DOHH2 (cell line): Measurements from ENCODE around the gene ILK.

Experiments
- H3F3A ChIP-seq: fragments of 200-600 bp; sonication (generic), shearing (Covaris generic); 2 replicates; pipeline ENCODE4 v1.6.0; 2016; ENCODE audit warnings: antibody characterized with exemption, mild to moderate bottlenecking; ENCODE audit not compliant: control insufficient read depth, insufficient read depth
- H3K27ac ChIP-seq: fragments of 200-600 bp; sonication (generic); 2 replicates; pipeline ENCODE4 v1.5.1; 2014; ENCODE audit warnings: low read depth, mild to moderate bottlenecking, low read length, moderate library complexity
- H3K27me3 ChIP-seq: fragments of 200-600 bp; sonication (generic); 2 replicates; pipeline ENCODE4 v1.6.1; 2014; ENCODE audit warnings: mild to moderate bottlenecking, low read length, mixed read lengths; ENCODE audit not compliant: control insufficient read depth
- H3K36me3 ChIP-seq: fragments of 200-600 bp; sonication (generic); 2 replicates; pipeline ENCODE4 v1.6.1; 2014; ENCODE audit warnings: mild to moderate bottlenecking, low read length, moderate library complexity, mixed read lengths; ENCODE audit not compliant: control insufficient read depth
- H3K4me1 ChIP-seq: fragments of 200-600 bp; sonication (generic); 2 replicates; pipeline ENCODE4 v1.6.1; 2014; ENCODE audit warnings: mild to moderate bottlenecking, low read length, mixed read lengths; ENCODE audit not compliant: control insufficient read depth
- H3K4me2 ChIP-seq: fragments of 200-600 bp; sonication (generic); 2 replicates; pipeline ENCODE4 v1.6.0; 2014; ENCODE audit warnings: mild to moderate bottlenecking, low read length, moderate library complexity
- H3K4me3 ChIP-seq: fragments of 200-600 bp; sonication (generic); 2 replicates; pipeline ENCODE4 v1.5.1; 2014; ENCODE audit warnings: mild to moderate bottlenecking, low read length, mixed read lengths
- H3K79me2 ChIP-seq: fragments of 200-600 bp; sonication (generic); 2 replicates; pipeline ENCODE4 v1.6.1; 2014; ENCODE audit warnings: mild to moderate bottlenecking, low read length, mixed read lengths; ENCODE audit not compliant: control insufficient read depth
- H3K9me2 ChIP-seq: fragments of 200-600 bp; sonication (generic); replicated peaks from 2 replicates; pipeline ENCODE4 v1.6.1; 2014; ENCODE audit warnings: mild to moderate bottlenecking, low read length, mixed read lengths; ENCODE audit not compliant: control insufficient read depth
- H3K9me3 ChIP-seq: fragments of 200-600 bp; sonication (generic); 2 replicates; pipeline ENCODE4 v1.6.1; 2014; ENCODE audit warnings: antibody characterized with exemption, low read length, mixed read lengths; ENCODE audit not compliant: control insufficient read depth, insufficient read depth
- H4K20me1 ChIP-seq: fragments of 200-600 bp; sonication (generic); 2 replicates; pipeline ENCODE4 v1.6.0; 2014; ENCODE audit warnings: low read depth, mild to moderate bottlenecking, antibody characterized with exemption, low read length, moderate library complexity; ENCODE audit not compliant: control insufficient read depth, insufficient read depth
- CTCF ChIP-seq: fragments of 200-600 bp; sonication (generic); IDR thresholded peaks from one replicate; pipeline ENCODE4 v1.5.1; 2014; ENCODE audit warnings: antibody characterized with exemption, mild to moderate bottlenecking, low read depth, low read length; ENCODE audit not compliant: poor library complexity, severe bottlenecking
- EZH2phosphoT487 ChIP-seq: fragments of 200-600 bp; sonication (generic); IDR thresholded peaks from 2 replicates; pipeline ENCODE4 v1.6.1; 2017; ENCODE audit warnings: borderline replicate concordance, mild to moderate bottlenecking, antibody characterized with exemption, low read length, moderate library complexity, mixed read lengths

The ILK gene

GRCh38 chr11:6607190-6607795, 3.7 kb downstream of the ILK start:
- H3K27me3 ChIP-seq: no peaks in the 10 kb centered on the region
- no peaks in the 10 kb centered on the region for H3K9me2 ChIP-seq
- no peaks in the 10 kb centered on the region for H3K9me3 ChIP-seq
- H3K4me3 ChIP-seq: peak overlapping the region; percentile 34
- peaks cover 50% of the 10 kb centered on the region for H3K4me1 ChIP-seq
- H3F3A ChIP-seq: peaks cover 12% of the 10 kb centered on the region; the same call in 1 of the 2 replicates
- peak overlapping the region; percentile 51 for H3K4me2 ChIP-seq
- TF ChIP-seq CTCF (no peak), EZH2phosphoT487 (no peak)
- no peaks in the 10 kb centered on the region for H4K20me1 ChIP-seq
- H3K36me3 ChIP-seq: peaks cover 70% of the 10 kb centered on the region
- H3K27ac ChIP-seq: peak overlapping the region; percentile 44
- peaks cover 67% of the 10 kb centered on the region for H3K79me2 ChIP-seq

- Histone ChIP-seq H3K9me3 (no peaks in the 10 kb centered on the region), H3K36me3 (peaks cover 63% of the 10 kb centered on the region), H3K4me3 (no peak overlapping the region), H3K4me2 (no peak overlapping the region), H3K9me2 (no peaks in the 10 kb centered on the region), H3K27me3 (no peaks in the 10 kb centered on the region), H3K4me1 (peaks cover 56% of the 10 kb centered on the region), H3K27ac (no peak overlapping the region), H3F3A (peaks cover 15% of the 10 kb centered on the region; the same call in 1 of the 2 replicates), H4K20me1 (no peaks in the 10 kb centered on the region), H3K79me2 (peaks cover 60% of the 10 kb centered on the region)
- TF ChIP-seq EZH2phosphoT487: no peak
- no peak for TF ChIP-seq CTCF
Measured at GRCh38 chr11:6608011-6608410, 4.4 kb downstream of the ILK start.

- Histone ChIP-seq H4K20me1 (no peaks in the 10 kb centered on the region), H3F3A (peaks cover 17% of the 10 kb centered on the region; the same call in 1 of the 2 replicates), H3K9me2 (no peaks in the 10 kb centered on the region), H3K9me3 (no peaks in the 10 kb centered on the region), H3K27ac (no peak overlapping the region), H3K4me1 (peaks cover 59% of the 10 kb centered on the region), H3K4me2 (no peak overlapping the region), H3K27me3 (no peaks in the 10 kb centered on the region), H3K4me3 (no peak overlapping the region), H3K79me2 (peaks cover 51% of the 10 kb centered on the region), H3K36me3 (peaks cover 60% of the 10 kb centered on the region)
- TF ChIP-seq CTCF (no peak), EZH2phosphoT487 (no peak)
Measured at GRCh38 chr11:6608726-6609501, 5.3 kb downstream of the ILK start.
